K562 (cell line): ENCODE results near the gene POU4F3. TPM values are rescaled to one million over a fixed set of nuclear protein-coding genes. Genes with fewer than 3 reads are reported as not detected.

Experiments used
- ATAC-seq: fragments of 200-7000 bp; cut with Tn5 transposase; 3 replicates; pipeline ENCODE4 v1.9.1; 2020; ENCODE audit warnings: moderate library complexity
- BruUV-seq: library from RNA; stranded (reverse); fragments of 400-500 nt; replicated peaks from 2 replicates; lab custom pipeline; 2021; lab: Mats Ljungman, UMichigan
- CTCF ChIA-PET: fragments of 300-600 bp; formaldehyde crosslinking; extraction: SDS; loops from one replicate; lab custom pipeline; 2021; ENCODE audit warnings: low intra/inter-chr PET ratio; lab: Yijun Ruan, JAX
- POLR2A ChIA-PET: fragments of 300-600, 350-650 bp; sonication (Branson Sonifier 250); formaldehyde crosslinking; extraction: SDS; loops from one replicate; lab custom pipeline; 2021; ENCODE audit warnings: antibody characterized with exemption, inconsistent platforms; lab: Yijun Ruan, JAX
- DNase-seq, 4 experiments: peaks; one replicate each; pipeline versions ENCODE4 v3.0.0 to v3.0.0-alpha.2; 2011 to 2018; ENCODE audit warnings: low spot score in 3 of 4, mixed read lengths in 3 of 4; ENCODE audit errors: extremely low read depth in 1 of 4
- FAIRE-seq: peaks from 2 replicates; lab custom pipeline; 2011; peaks lifted over from hg19 to GRCh38; lab: Jason Lieb, UNC
- H2AFZ ChIP-seq: 2 replicates; pipeline ENCODE4 v1.6.0; 2011; ENCODE audit warnings: low read depth, low read length, control low read depth, inconsistent platforms
- H3K27ac ChIP-seq: fragments of 200-600 bp; 3 replicates; pipeline ENCODE4 v1.8.0; 2011; ENCODE audit warnings: low read depth, mild to moderate bottlenecking, control low read depth, inconsistent platforms, low read length, moderate library complexity, mixed read lengths; ENCODE audit errors: extremely low read depth
- H3K27me3 ChIP-seq, 2 experiments: fragments of 300-600 bp in 1 of 2; 2 replicates in 1 of 2; 3 replicates in 1 of 2; pipeline versions ENCODE4 v1.6.0 to v1.8.0; 2011; ENCODE audit warnings: inconsistent platforms in 2 of 2, low read length in 2 of 2, mild to moderate bottlenecking in 1 of 2, mixed read lengths in 1 of 2, moderate library complexity in 1 of 2; ENCODE audit not compliant: control insufficient read depth in 2 of 2, insufficient read depth in 2 of 2
- H3K36me3 ChIP-seq: fragments of 300-600 bp; 3 replicates; pipeline ENCODE4 v1.8.0; 2011; ENCODE audit warnings: mild to moderate bottlenecking, low read length, inconsistent platforms; ENCODE audit not compliant: control insufficient read depth, insufficient read depth
- H3K4me1 ChIP-seq, 2 experiments: fragments of 200-600 bp in 1 of 2; replicated peaks in 1 of 2; 2 replicates in 1 of 2; 3 replicates in 1 of 2; pipeline versions ENCODE4 v1.5.1 to v1.8.0; 2011; ENCODE audit warnings: inconsistent platforms in 2 of 2, low read length in 2 of 2, mild to moderate bottlenecking in 1 of 2, mixed read lengths in 1 of 2, moderate library complexity in 1 of 2; ENCODE audit not compliant: control insufficient read depth in 2 of 2, insufficient read depth in 2 of 2
- H3K4me2 ChIP-seq: 2 replicates; pipeline ENCODE4 v1.6.1; 2011; ENCODE audit warnings: low read length, control low read depth, inconsistent platforms, mixed read lengths; ENCODE audit not compliant: insufficient read depth
- H3K4me3 ChIP-seq: fragments of 200-600 bp; sonication (generic), shearing (Covaris generic); 2 replicates; pipeline ENCODE4 v1.5.1; 2016; ENCODE audit warnings: control low read depth, inconsistent platforms
- H3K79me2 ChIP-seq: fragments of 200-600 bp; 3 replicates; pipeline ENCODE4 v1.8.0; 2011; ENCODE audit warnings: low read length, inconsistent platforms; ENCODE audit not compliant: control insufficient read depth, insufficient read depth
- H3K9ac ChIP-seq, 2 experiments: 2 replicates each; pipeline versions ENCODE4 v1.6.0 to v1.6.1; 2011; ENCODE audit warnings: low read depth in 2 of 2, low read length in 2 of 2, control low read depth in 1 of 2, inconsistent platforms in 1 of 2, mild to moderate bottlenecking in 1 of 2, mixed read lengths in 1 of 2; ENCODE audit not compliant: insufficient read depth in 1 of 2
- H3K9me1 ChIP-seq: one replicate; pipeline ENCODE4 v1.6.0; 2011; ENCODE audit warnings: inconsistent platforms, mild to moderate bottlenecking, low read length, moderate library complexity; ENCODE audit not compliant: control insufficient read depth, insufficient read depth
- H3K9me3 ChIP-seq: replicated peaks from 2 replicates; pipeline ENCODE4 v1.5.1; 2011; ENCODE audit warnings: low read depth, low read length, inconsistent platforms; ENCODE audit not compliant: control insufficient read depth, insufficient read depth
- H4K20me1 ChIP-seq: replicated peaks from 2 replicates; pipeline ENCODE4 v1.6.1; 2011; ENCODE audit warnings: low read length, inconsistent platforms, mixed read lengths; ENCODE audit not compliant: control insufficient read depth, insufficient read depth
- ARID3B ChIP-seq: fragments of 250-450 bp; sonication (Bioruptor Pico); IDR thresholded peaks from 2 replicates; pipeline ENCODE4 v1.4.0; 2020; ENCODE audit warnings: borderline replicate concordance
- CBX8 ChIP-seq: fragments of 200-600 bp; sonication (generic); IDR thresholded peaks from 2 replicates; pipeline ENCODE4 v1.6.1; 2012; ENCODE audit warnings: borderline replicate concordance, mixed run types, low read depth, mild to moderate bottlenecking, moderate library complexity, mixed read lengths, low read length, control low read depth, inconsistent platforms; ENCODE audit not compliant: poor library complexity, severe bottlenecking; ENCODE audit errors: extremely low read depth
- CHD2 ChIP-seq: IDR thresholded peaks from 2 replicates; pipeline ENCODE4 v1.6.1; 2011; ENCODE audit warnings: low read depth, low read length
- CLOCK ChIP-seq: fragments of 250-450 bp; sonication (Bioruptor Pico); IDR thresholded peaks from 2 replicates; pipeline ENCODE4 v1.4.0; 2020; ENCODE audit warnings: mild to moderate bottlenecking, moderate library complexity, borderline replicate concordance
- HDAC8 ChIP-seq: fragments of 450-650 bp; IDR thresholded peaks from 2 replicates; pipeline ENCODE4 v1.6.1; 2016; ENCODE audit warnings: mild to moderate bottlenecking, missing genetic modification characterization, moderate library complexity, missing compliant biosample characterization
- IRF2 ChIP-seq: sonication (generic); formaldehyde crosslinking; IDR thresholded peaks from 2 replicates; pipeline ENCODE4 v1.8.1; 2022; ENCODE audit warnings: mild to moderate bottlenecking, missing genetic modification reagents
- MAFG ChIP-seq: fragments of 450-650 bp; conservative IDR thresholded peaks from 2 replicates; pipeline ENCODE4 v1.6.1; 2016; ENCODE audit warnings: missing genetic modification characterization, missing compliant biosample characterization
- PML ChIP-seq: IDR thresholded peaks from 2 replicates; pipeline ENCODE4 v1.6.1; 2012; ENCODE audit warnings: low read length, inconsistent platforms
- PRPF4 ChIP-seq: fragments of 200-400 bp; formaldehyde crosslinking; IDR thresholded peaks from one replicate; pipeline ENCODE4 v1.6.1; 2017; ENCODE audit warnings: low read length, low read depth, mild to moderate bottlenecking; ENCODE audit not compliant: insufficient read depth, poor library complexity, severe bottlenecking
- RREB1 ChIP-seq: fragments of 250-450 bp; sonication (Bioruptor Pico); IDR thresholded peaks from 2 replicates; pipeline ENCODE4 v1.4.0; 2020
- SRSF1 ChIP-seq: fragments of 200-400 bp; formaldehyde crosslinking; IDR thresholded peaks from 2 replicates; pipeline ENCODE4 v1.6.1; 2017; ENCODE audit warnings: mild to moderate bottlenecking, low read depth, low read length, moderate library complexity
- TSC22D4 ChIP-seq: fragments of 450-650 bp; IDR thresholded peaks from 2 replicates; pipeline ENCODE4 v1.6.1; 2016; ENCODE audit warnings: missing genetic modification characterization, missing biosample characterization, control low read depth
- WGBS: fragments of 100-300 bp; shearing (Covaris generic); methylation state at CpG from one replicate; pipeline ENCODE4 v1.1.6; 2016; ENCODE audit warnings: low coverage, mixed read lengths; ENCODE audit not compliant: insufficient coverage; ENCODE audit errors: missing lambda C conversion rate; 5-methylcytosine and 5-hydroxymethylcytosine counted together
- in situ Hi-C: fragments of 300-500 bp; cut with MboI; formaldehyde crosslinking; loops from 4 replicates; pipeline ENCODE4 v1.15.0; 2018; ENCODE audit warnings: inconsistent platforms, mixed read lengths
- intact Hi-C: fragments of 100-400 bp; cut with micrococcal nuclease; formaldehyde crosslinking; loops from 2 replicates; pipeline ENCODE4 v1.14.2; 2022
- polyA plus RNA-seq, 8 experiments: library from polyadenylated mRNA; depleted of rRNA in 4 of 8; stranded (reverse) in 5 of 8; unstranded in 3 of 8; fragments of >200 nt; fragmentation: Nextera tagmentation in 2 of 8; fragmentation: Illumina TruSeq in 1 of 8; extraction: Ambion mirVana in 2 of 8; extraction: Trizol in 1 of 8; gene quantifications; 2 replicates each; pipeline versions ENCODE4 v1.2.1 to v1.2.3, GENCODE V29; 2011 to 2014; ENCODE audit warnings: inconsistent platforms in 1 of 8, missing spikeins in 1 of 8
- total RNA-seq, 7 experiments: library from RNA; depleted of rRNA in 6 of 7; stranded (reverse); fragments of >200 nt in 6 of 7; fragmentation: Illumina TruSeq in 2 of 7; extraction: Trizol in 2 of 7; gene quantifications; 2 replicates each; pipeline versions ENCODE4 v1.2.1 to v1.2.3, GENCODE V29; 2011 to 2021; ENCODE audit warnings: low replicate concordance in 1 of 7

Gene POU4F3
- total and polyA plus RNA-seq, 9 of the 15 experiments (the other 6 are each of a cell fraction or from before 2014, with no cell fraction given): 0.04 to 0.13 (median 0.07) TPM; not detected in 6

GRCh38 chr5:146376821-146377220 is 38.2 kb downstream of the POU4F3 start:
- CTCF ChIA-PET: no interaction called here
- Histone ChIP-seq H3K9me1 (no peaks in the 10 kb centered on the region), H3K4me3 (no peak overlapping the region), H3K36me3 (no peaks in the 10 kb centered on the region), H3K4me1 (peaks cover 0 to 3% of the 10 kb centered on the region in 2 experiments; a peak in 1 of 5 replicates), H3K9me3 (no peaks in the 10 kb centered on the region), H3K27ac (no peak overlapping the region), H4K20me1 (no peaks in the 10 kb centered on the region), H3K9ac (no peak overlapping the region), H2AFZ (no peak overlapping the region), H3K27me3 (peaks cover 15 to 21% of the 10 kb centered on the region in 2 experiments; a peak in 4 of 5 replicates), H3K79me2 (no peaks in the 10 kb centered on the region), H3K4me2 (no peak overlapping the region)
- POLR2A ChIA-PET: interaction anchor here (1.4 kb wide), 1 partner anchor 9 kb away, joined by 3 read pairs; no protein-coding TSS in a partner anchor
- ATAC-seq (no peak), FAIRE-seq (no peak), DNase-seq (no peak)
- 0% methylated on average over 2 of the region's 2 CpGs for WGBS
- BruUV-seq: no TSS peak
- in situ Hi-C loops (no loop called here), intact Hi-C loops (no loop called here)
- TF ChIP-seq SRSF1: no peak
- no peak for TF ChIP-seq PRPF4
- no peak for TF ChIP-seq RREB1 (CRISPR knock-in tag)
- TF ChIP-seq IRF2 (CRISPR knock-in tag): no peak
- no peak for TF ChIP-seq TSC22D4 (tag)
- TF ChIP-seq HDAC8 (tag): no peak
- no peak for TF ChIP-seq CBX8
- no peak for TF ChIP-seq CHD2
- TF ChIP-seq MAFG (tag): no peak
- TF ChIP-seq CLOCK (CRISPR knock-in tag): no peak
- TF ChIP-seq ARID3B (CRISPR knock-in tag): no peak
- TF ChIP-seq PML: no peak
